ENCODE results near the gene PWWP2B.

GRCh38 chr10:132402781-132403241 is 5.8 kb downstream of the PWWP2B start:
- TF ChIP-seq HMGXB4 (CRISPR knock-in tag; IDR thresholded peaks at IDR 0.05; ENCODE audit: borderline replicate concordance): no peak
- no peak for TF ChIP-seq POLR2A (IDR thresholded peaks at IDR 0.05; ENCODE audit: low read length)
- TF ChIP-seq CTCF (IDR thresholded peaks at IDR 0.05): no peak
